ENCODE measurements around the gene PRKD2.

Gene PRKD2

DNA sequence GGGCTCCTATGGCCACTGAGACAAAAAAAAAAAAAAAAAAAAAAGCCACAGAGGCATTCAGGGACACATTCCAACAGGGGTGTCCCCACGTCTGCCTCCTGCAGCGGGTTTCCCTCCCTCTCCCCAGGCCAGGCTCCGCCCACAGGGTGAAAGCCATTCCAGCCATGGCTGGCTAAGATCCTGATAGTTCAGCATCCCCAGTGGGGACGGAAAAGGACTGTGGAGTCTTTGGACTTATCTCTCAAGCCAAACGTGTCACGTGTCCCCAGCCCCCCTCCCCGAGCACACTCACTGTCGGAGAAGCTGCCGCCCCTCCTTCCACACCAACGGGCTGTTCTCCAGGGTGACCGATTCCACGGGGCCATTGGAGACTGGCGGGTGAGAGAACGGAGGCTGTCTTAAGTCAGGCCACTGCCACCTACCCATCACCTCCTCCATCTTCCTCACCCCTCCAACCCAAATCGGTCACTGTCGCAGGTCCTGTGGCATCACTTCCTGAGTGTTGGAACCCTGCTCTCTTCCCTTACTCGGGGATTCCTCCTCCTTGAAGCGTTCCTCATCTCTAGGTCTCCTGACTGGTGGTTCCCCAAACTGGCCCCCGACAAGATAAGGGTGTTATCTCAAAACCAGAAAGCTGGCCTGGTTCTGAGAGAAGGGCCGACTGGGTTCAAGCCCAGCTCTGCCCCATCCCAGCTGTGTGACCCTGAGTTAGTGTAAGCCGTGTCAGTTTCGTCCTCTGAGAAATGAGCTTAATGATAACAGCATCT lies 19.8 kb upstream of the PRKD2 start:
- POLR2A ChIA-PET (ENCODE audit: low non-redundant PET) = no interaction called here
- H3K27ac ChIP-seq = 0 out of 2 replicates have a peak overlapping the region, but pooled peaks have one; percentile 19
- no peak for DNase-seq (ENCODE audit: low spot score)
- CTCF ChIA-PET = no interaction called here
- TF ChIP-seq, protein P1, sequence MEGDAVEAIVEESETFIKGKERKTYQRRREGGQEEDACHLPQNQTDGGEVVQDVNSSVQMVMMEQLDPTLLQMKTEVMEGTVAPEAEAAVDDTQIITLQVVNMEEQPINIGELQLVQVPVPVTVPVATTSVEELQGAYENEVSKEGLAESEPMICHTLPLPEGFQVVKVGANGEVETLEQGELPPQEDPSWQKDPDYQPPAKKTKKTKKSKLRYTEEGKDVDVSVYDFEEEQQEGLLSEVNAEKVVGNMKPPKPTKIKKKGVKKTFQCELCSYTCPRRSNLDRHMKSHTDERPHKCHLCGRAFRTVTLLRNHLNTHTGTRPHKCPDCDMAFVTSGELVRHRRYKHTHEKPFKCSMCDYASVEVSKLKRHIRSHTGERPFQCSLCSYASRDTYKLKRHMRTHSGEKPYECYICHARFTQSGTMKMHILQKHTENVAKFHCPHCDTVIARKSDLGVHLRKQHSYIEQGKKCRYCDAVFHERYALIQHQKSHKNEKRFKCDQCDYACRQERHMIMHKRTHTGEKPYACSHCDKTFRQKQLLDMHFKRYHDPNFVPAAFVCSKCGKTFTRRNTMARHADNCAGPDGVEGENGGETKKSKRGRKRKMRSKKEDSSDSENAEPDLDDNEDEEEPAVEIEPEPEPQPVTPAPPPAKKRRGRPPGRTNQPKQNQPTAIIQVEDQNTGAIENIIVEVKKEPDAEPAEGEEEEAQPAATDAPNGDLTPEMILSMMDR (conservative IDR thresholded peaks at IDR 0.05; ENCODE audit: low read depth) = no peak

DNA sequence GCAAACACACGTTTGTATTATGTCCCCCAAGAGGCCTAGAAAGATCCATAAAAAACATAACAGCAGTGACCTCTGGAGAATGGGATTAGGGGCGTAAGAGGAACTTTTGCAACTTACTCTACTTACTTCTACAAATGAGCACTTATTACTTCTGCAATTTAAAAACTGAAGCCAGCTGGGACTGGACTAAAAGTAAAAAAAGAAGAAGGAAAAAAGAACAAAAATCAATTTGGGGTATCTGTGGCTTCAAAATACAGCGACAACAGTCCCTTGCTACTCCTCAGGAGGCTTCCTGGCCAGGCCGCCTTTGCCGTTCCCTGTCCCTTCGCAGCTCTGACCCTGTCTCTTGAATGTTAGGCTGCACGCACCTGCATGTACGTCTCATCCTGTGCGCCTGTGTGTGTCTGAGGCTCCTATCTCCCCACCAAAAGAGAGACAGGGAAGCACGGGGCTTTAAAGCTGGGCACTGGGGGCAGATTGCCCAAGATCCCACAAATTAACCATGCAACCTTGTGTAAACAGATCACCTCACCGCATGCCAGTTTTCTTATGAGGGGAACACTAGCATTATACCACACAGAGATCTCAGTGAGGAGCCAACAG lies 16.9 kb upstream of the PRKD2 start:
- ChIA-PET CTCF (interaction anchor here (0.6 kb wide), 1 partner anchor 12 kb away, joined by 5 read pairs; the partner anchor contains the start of gene FKRP), POLR2A (ENCODE audit: low non-redundant PET) (no interaction called here)
- DNase-seq (ENCODE audit: low spot score) = no peak
- no peak overlapping the region for H3K27ac ChIP-seq
- TF ChIP-seq, protein P1 (conservative IDR thresholded peaks at IDR 0.05; ENCODE audit: low read depth) = no peak

DNA sequence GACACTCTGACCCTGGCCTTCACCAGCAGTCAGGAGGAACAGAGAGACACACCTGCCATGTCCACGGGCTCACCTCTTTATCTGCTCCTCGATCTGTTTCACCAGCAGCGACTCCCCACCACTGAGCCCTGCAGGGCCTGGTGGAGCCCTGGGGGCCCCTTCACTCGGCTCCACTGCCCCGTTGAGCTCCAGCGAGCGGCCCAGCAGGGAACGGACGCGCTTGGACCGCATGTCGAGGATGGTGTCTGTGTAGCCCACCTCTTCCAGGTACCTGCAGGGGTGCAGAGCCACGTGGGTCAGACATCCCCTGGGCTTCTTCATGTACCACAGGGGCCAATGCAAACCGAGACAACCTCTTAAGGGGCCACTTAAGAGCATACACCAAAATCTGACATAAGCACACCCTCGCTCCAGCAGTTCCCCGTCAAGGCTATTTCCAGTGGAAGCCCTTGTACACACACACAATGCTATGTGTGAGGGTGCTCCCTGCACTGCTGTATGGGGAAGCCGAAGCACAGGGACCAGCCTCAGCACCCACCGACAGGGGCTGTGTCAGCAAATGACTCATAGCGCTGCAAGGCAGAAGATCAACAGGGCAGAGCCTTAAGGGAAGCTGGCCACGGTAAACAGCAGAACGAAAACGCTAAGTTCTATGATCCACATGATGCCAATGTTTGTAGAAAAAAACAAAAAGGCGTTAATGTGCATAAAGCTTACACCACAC lies 16.2 kb upstream of the PRKD2 start:
- ChIA-PET POLR2A (ENCODE audit: low non-redundant PET) (no interaction called here), CTCF (no interaction called here)
- DNase-seq (ENCODE audit: low spot score) = no peak
- H3K27ac ChIP-seq = peak overlapping the region; percentile 45
- TF ChIP-seq, protein P1 (conservative IDR thresholded peaks at IDR 0.05; ENCODE audit: low read depth) = no peak

DNA sequence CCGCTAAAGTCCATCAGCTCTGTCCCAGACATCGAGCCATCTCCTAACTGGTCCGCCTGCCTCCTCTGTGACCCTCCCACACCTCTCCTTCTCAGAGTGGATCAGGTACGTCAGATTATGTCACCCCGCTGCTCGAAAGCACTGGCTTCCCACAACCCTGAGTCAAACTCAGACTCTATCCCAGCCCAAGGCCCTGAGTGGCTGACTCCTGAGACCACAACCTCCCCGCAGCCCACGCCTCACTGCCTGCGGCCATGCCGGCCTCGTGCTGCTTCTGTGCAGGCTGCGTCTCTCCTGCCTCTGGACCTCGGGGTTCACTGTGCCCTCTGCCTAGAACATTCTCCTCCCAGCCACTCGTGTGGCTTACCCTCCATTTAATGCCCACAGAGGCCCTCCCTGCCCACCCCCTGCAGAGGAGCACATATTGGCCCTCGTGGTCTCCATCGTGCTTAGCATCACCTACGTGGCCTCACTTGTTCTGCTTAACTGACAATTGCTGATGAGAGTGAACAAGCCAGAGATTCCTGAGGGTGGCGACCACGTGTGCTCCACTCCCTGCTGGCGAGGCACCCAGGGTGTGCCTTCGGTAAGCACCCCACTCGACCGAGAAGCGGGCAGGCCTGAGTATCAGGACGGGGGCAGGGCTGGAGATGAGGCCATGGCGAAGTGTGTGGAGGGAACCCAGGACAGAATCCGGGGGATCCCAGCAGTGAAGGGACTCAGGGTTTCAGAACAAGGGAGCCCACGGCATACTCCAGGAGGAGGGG lies 15.4 kb upstream of the PRKD2 start:
- peak overlapping the region; percentile 45 for H3K27ac ChIP-seq
- TF ChIP-seq, protein P1 (conservative IDR thresholded peaks at IDR 0.05; ENCODE audit: low read depth) = no peak
- no peak for DNase-seq (ENCODE audit: low spot score)
- ChIA-PET POLR2A (ENCODE audit: low non-redundant PET) (interaction anchor here (0.6 kb wide), 1 partner anchor 56 kb away, joined by 3 read pairs; no protein-coding TSS in a partner anchor), CTCF (interaction anchor here (0.5 to 0.7 kb wide), 2 partner anchors 10 to 326 kb away, joined by 4 to 5 read pairs; no protein-coding TSS in a partner anchor)

DNA sequence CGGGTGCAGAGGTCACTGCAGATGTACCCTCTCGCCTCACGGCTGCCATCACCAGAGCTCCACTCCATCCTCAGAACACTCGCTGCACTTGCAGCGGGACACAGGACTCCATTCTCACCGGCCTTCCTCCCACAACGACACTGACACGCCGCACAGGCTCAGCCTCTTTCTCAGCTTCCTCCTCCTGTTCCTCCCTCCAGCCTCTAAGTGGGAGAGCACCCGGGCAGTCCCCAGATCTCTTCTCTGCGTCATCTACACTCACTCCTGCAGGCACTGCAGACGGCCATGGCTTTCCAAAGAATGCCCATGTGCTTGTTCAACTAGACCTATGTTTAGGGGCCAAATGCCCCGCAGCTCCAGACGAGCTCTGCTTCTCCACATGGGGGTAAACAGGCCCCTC lies 14.7 kb upstream of the PRKD2 start:
- POLR2A ChIA-PET (ENCODE audit: low non-redundant PET) = no interaction called here
- no peak for DNase-seq (ENCODE audit: low spot score)
- CTCF ChIA-PET = interaction anchor here (0.5 to 0.7 kb wide), 4 partner anchors 9 to 335 kb away, joined by 3 to 5 read pairs (median 4); no protein-coding TSS in a partner anchor
- TF ChIP-seq, protein P1 (conservative IDR thresholded peaks at IDR 0.05; ENCODE audit: low read depth) = no peak
- H3K27ac ChIP-seq = peak overlapping the region; percentile 45

Measured in RWPE1 (cell line).